A549 (cell line): ENCODE data around the gene TBC1D23. TPM values are rescaled to one million over a fixed set of nuclear protein-coding genes. Genes with fewer than 3 reads are reported as not detected.

Source experiments
- ATAC-seq, 2 experiments: fragments of 200-7000 bp in 1 of 2; fragments of >200 bp in 1 of 2; cut with Nextera tagmentation in 1 of 2; cut with Tn5 transposase in 1 of 2; 3 replicates each; pipeline versions ENCODE4 v1.8.0 to v1.9.1; 2018 to 2020; ENCODE audit warnings: mild to moderate bottlenecking in 1 of 2, moderate library complexity in 1 of 2
- CTCF ChIA-PET: fragments of 300-600 bp; sonication (Branson Sonifier 250); formaldehyde crosslinking; extraction: SDS; loops from one replicate; lab custom pipeline; 2021; ENCODE audit warnings: antibody characterized with exemption, inconsistent platforms; lab: Yijun Ruan, JAX
- POLR2A ChIA-PET: fragments of 350-600 bp; formaldehyde crosslinking; extraction: SDS; loops from one replicate; lab custom pipeline; 2021; ENCODE audit warnings: antibody characterized with exemption, inconsistent platforms; lab: Yijun Ruan, JAX
- DNase-seq, 2 experiments: peaks; one replicate each; pipeline versions ENCODE4 v3.0.0 to v3.0.0-alpha.2; 2011 to 2016; ENCODE audit warnings: low read depth in 1 of 2, low spot score in 1 of 2
- FAIRE-seq: peaks from 2 replicates; lab custom pipeline; 2011; peaks lifted over from hg19 to GRCh38; lab: Jason Lieb, UNC
- H3K27ac ChIP-seq, 2 experiments: fragments of >200 bp; sonication (Bioruptor Twin); formaldehyde crosslinking; 3 replicates each; pipeline ENCODE4 v1.5.1; 2016 to 2017
- H3K4me1 ChIP-seq: fragments of >200 bp; sonication (Bioruptor Twin); formaldehyde crosslinking; 3 replicates; pipeline ENCODE4 v1.6.1; 2016
- H3K4me2 ChIP-seq: fragments of >200 bp; sonication (Bioruptor Twin); formaldehyde crosslinking; 3 replicates; pipeline ENCODE4 v1.6.1; 2016
- H3K4me3 ChIP-seq: fragments of >200 bp; sonication (Bioruptor Twin); formaldehyde crosslinking; 3 replicates; pipeline ENCODE4 v1.5.1; 2016
- H3K9me3 ChIP-seq: fragments of >200 bp; sonication (Bioruptor Twin); formaldehyde crosslinking; 3 replicates; pipeline ENCODE4 v1.6.1; 2016
- CHD4 ChIP-seq: fragments of 200-600 bp; sonication (generic); IDR thresholded peaks from 2 replicates; pipeline ENCODE4 v1.6.1; 2016; ENCODE audit warnings: antibody characterized with exemption, mild to moderate bottlenecking, borderline replicate concordance
- CTCF ChIP-seq: fragments of >200 bp; sonication (Bioruptor Twin); formaldehyde crosslinking; IDR thresholded peaks from 3 replicates; pipeline ENCODE4 v1.5.1; 2016
- EHMT2 ChIP-seq: fragments of 200-600 bp; sonication (generic); IDR thresholded peaks from 2 replicates; pipeline ENCODE4 v1.6.1; 2016; ENCODE audit warnings: antibody characterized with exemption, low read depth, mild to moderate bottlenecking, moderate library complexity
- ELK1 ChIP-seq: fragments of 150-350 bp; IDR thresholded peaks from 2 replicates; pipeline ENCODE4 v1.6.1; 2014; ENCODE audit warnings: low read depth, mild to moderate bottlenecking, low read length
- EP300 ChIP-seq, 2 experiments: fragments of >200 bp; sonication (Bioruptor Twin); formaldehyde crosslinking; IDR thresholded peaks; 2 replicates in 1 of 2; 3 replicates in 1 of 2; pipeline ENCODE4 v1.6.1; 2016 to 2017
- ESRRA ChIP-seq: fragments of 150-350 bp; IDR thresholded peaks from 2 replicates; pipeline ENCODE4 v1.6.1; 2014; ENCODE audit warnings: mild to moderate bottlenecking, low read length, borderline replicate concordance
- HEYL ChIP-seq: fragments of 250-450 bp; sonication (Bioruptor Pico); IDR thresholded peaks from 2 replicates; pipeline ENCODE4 v1.8.0; 2021; ENCODE audit warnings: mild to moderate bottlenecking, moderate library complexity
- HOXB13 ChIP-seq: fragments of 250-450 bp; sonication (Bioruptor Pico); IDR thresholded peaks from 2 replicates; pipeline ENCODE4 v1.5.0; 2020; ENCODE audit warnings: low read depth, mild to moderate bottlenecking, moderate library complexity
- MAZ ChIP-seq: fragments of 150-350 bp; IDR thresholded peaks from 2 replicates; pipeline ENCODE4 v1.6.1; 2014; ENCODE audit warnings: antibody characterized with exemption, low read depth, low read length, borderline replicate concordance
- NFE2L2 ChIP-seq: fragments of 150-350 bp; conservative IDR thresholded peaks from 2 replicates; pipeline ENCODE4 v1.6.1; 2014; ENCODE audit warnings: low read length
- NPAS2 ChIP-seq: fragments of 250-450 bp; sonication (Bioruptor Pico); IDR thresholded peaks from 2 replicates; pipeline ENCODE4 v1.8.0; 2022; ENCODE audit warnings: mild to moderate bottlenecking, moderate library complexity, borderline replicate concordance
- PBX3 ChIP-seq: IDR thresholded peaks from 2 replicates; pipeline ENCODE4 v1.6.1; 2012
- RCOR1 ChIP-seq: fragments of 150-350 bp; IDR thresholded peaks from 2 replicates; pipeline ENCODE4 v1.6.1; 2014; ENCODE audit warnings: antibody characterized with exemption, low read length, low read depth
- RFX5 ChIP-seq: fragments of 450-650 bp; IDR thresholded peaks from 2 replicates; pipeline ENCODE4 v1.7.1; 2014; ENCODE audit warnings: antibody characterized with exemption, mild to moderate bottlenecking, moderate library complexity
- USF2 ChIP-seq: fragments of 450-650 bp; IDR thresholded peaks from 2 replicates; pipeline ENCODE4 v1.6.1; 2014; ENCODE audit warnings: antibody characterized with exemption
- WGBS: methylation state at CpG from one replicate; pipeline ENCODE4 v1.1.6; 2017; ENCODE audit errors: missing lambda C conversion rate; 5-methylcytosine and 5-hydroxymethylcytosine counted together
- polyA plus RNA-seq, 4 experiments: library from polyadenylated mRNA; depleted of rRNA in 3 of 4; stranded (reverse); fragments of >200 nt; fragmentation: RNase III in 1 of 4; extraction: RNeasy Plus Mini Kit Qiagen cat#74134 plus additional on column Dnase treatment in 1 of 4; gene quantifications; 2 replicates in 3 of 4; 3 replicates in 1 of 4; pipeline ENCODE4 v1.2.3, GENCODE V29; 2011 to 2017

The TBC1D23 gene
- polyA plus RNA-seq, 2 of the 4 experiments (the other 2 are of a cell fraction) = 14.5 to 29.4 TPM

GRCh38 chr3:100333051-100333450, 72.3 kb downstream of the TBC1D23 start (continued):
- no peak for TF ChIP-seq CTCF
- TF ChIP-seq PBX3 = no peak

GRCh38 chr3:100333970-100334487, 73.2 kb downstream of the TBC1D23 start:
- Histone ChIP-seq H3K4me3 (peak overlapping the region; percentile 93), H3K9me3 (no peaks in the 10 kb centered on the region), H3K4me1 (peaks cover 12% of the 10 kb centered on the region), H3K27ac (peak overlapping the region; percentile 94 to 96), H3K4me2 (peak overlapping the region; percentile 72)
- 59% methylated on average over 14 of the region's 14 CpGs for WGBS
- POLR2A ChIA-PET = interaction anchor here (0.5 to 3.0 kb wide), 3 partner anchors 10 to 502 kb away, joined by 4 to 20 read pairs (median 4); partner anchors contain the start of genes LNP1 and TOMM70
- TF ChIP-seq USF2 (no peak), ELK1 (no peak), EP300 (IDR thresholded peaks at IDR 0.05) (no peak), EHMT2 (no peak), RFX5 (no peak), MAZ (no peak), RCOR1 (no peak), HOXB13 (no peak), HEYL (no peak), ESRRA (no peak), NPAS2 (CRISPR knock-in tag) (no peak), CTCF (no peak), CHD4 (no peak), NFE2L2 (no peak)
- no peak; a peak in 2 of 6 replicates for ATAC-seq
- CTCF ChIA-PET = interaction anchor here (0.7 to 5.9 kb wide), 5 partner anchors 18 to 491 kb away, joined by 3 to 34 read pairs (median 3); no protein-coding TSS in a partner anchor
- no peak for DNase-seq
- no peak for FAIRE-seq
